ENCODE measurements around the gene CLRN3.
A peak's percentile ranks its signal among the peaks of the same experiment; 100 is the strongest.

CLRN3 gene

GRCh38 chr10:127905001-127905847 lies 12.5 kb upstream of the CLRN3 start:
- Histone ChIP-seq H3K27ac (no peak overlapping the region), H3K4me3 (no peak overlapping the region)

- Histone ChIP-seq H3K4me3 (no peak overlapping the region), H3K27ac (no peak overlapping the region)
These were observed 11.7 kb upstream of the CLRN3 start for GRCh38 chr10:127904311-127905000.

GRCh38 chr10:127903789-127904188 lies 11.0 kb upstream of the CLRN3 start:
- H3K4me3 ChIP-seq: no peak overlapping the region
- no peak overlapping the region for H3K27ac ChIP-seq

- no peak overlapping the region for H3K27ac ChIP-seq
These were observed 7.1 kb upstream of the CLRN3 start for GRCh38 chr10:127899766-127900387.

GRCh38 chr10:127897177-127897576 lies 4.4 kb upstream of the CLRN3 start:
- no peak overlapping the region for H3K4me3 ChIP-seq

More at GRCh38 chr10:127899766-127900387, 7.1 kb upstream of the CLRN3 start:
- H3K4me3 ChIP-seq: no peak overlapping the region

GRCh38 chr10:127896590-127896989 lies 3.8 kb upstream of the CLRN3 start:
- Histone ChIP-seq H3K27ac (no peak overlapping the region), H3K4me3 (no peak overlapping the region)

More at GRCh38 chr10:127897177-127897576, 4.4 kb upstream of the CLRN3 start:
- no peak overlapping the region for H3K27ac ChIP-seq

GRCh38 chr10:127894146-127894545 lies 1.4 kb upstream of the CLRN3 start:
- no peak overlapping the region for H3K4me3 ChIP-seq
- H3K27ac ChIP-seq: no peak overlapping the region

GRCh38 chr10:127890832-127891334 lies 1.9 kb downstream of the CLRN3 start:
- Histone ChIP-seq H3K27ac (no peak overlapping the region), H3K4me3 (no peak overlapping the region)

- Histone ChIP-seq H3K27ac (no peak overlapping the region), H3K4me3 (no peak overlapping the region)
These were observed 2.5 kb downstream of the CLRN3 start for GRCh38 chr10:127890216-127890615.

- H3K27ac ChIP-seq: peak overlapping the region in 4 of 21 experiments; percentile 15 to 43 (median 32)
- no peak overlapping the region for H3K4me3 ChIP-seq
These were observed 3.0 kb downstream of the CLRN3 start for GRCh38 chr10:127889605-127890195.

GRCh38 chr10:127888521-127889312 lies 4.0 kb downstream of the CLRN3 start:
- peak overlapping the region in 3 of 21 experiments; percentile 20 to 43 (median 43) for H3K27ac ChIP-seq
- H3K4me3 ChIP-seq: no peak overlapping the region

- Histone ChIP-seq H3K4me3 (no peak overlapping the region), H3K27ac (peak overlapping the region in 1 of 21 experiments; percentile 16)
These were observed 5.0 kb downstream of the CLRN3 start for GRCh38 chr10:127887541-127888415.

- Histone ChIP-seq H3K27ac (no peak overlapping the region), H3K4me3 (no peak overlapping the region)
These were observed 6.2 kb downstream of the CLRN3 start for GRCh38 chr10:127886371-127887051.

- H3K4me3 ChIP-seq: no peak overlapping the region
- no peak overlapping the region for H3K27ac ChIP-seq
These were observed 8.2 kb downstream of the CLRN3 start for GRCh38 chr10:127884501-127884900.

- no peak overlapping the region for H3K27ac ChIP-seq
- H3K4me3 ChIP-seq: no peak overlapping the region
These were observed 9.2 kb downstream of the CLRN3 start for GRCh38 chr10:127883516-127883915.

- Histone ChIP-seq H3K27ac (no peak overlapping the region), H3K4me3 (no peak overlapping the region)
These were observed 9.8 kb downstream of the CLRN3 start for GRCh38 chr10:127882801-127883459.

GRCh38 chr10:127882391-127882790 lies 10.3 kb downstream of the CLRN3 start:
- no peak overlapping the region for H3K27ac ChIP-seq
- no peak overlapping the region for H3K4me3 ChIP-seq

All from skin epidermis (tissue), 12 donors.